ENCODE data around the gene ALX3.
"Not testable (repeated sequence)": the region's sequence is repeated elsewhere in the genome, so short reads cannot be mapped to it uniquely, and the experiment has no call there.

Gene ALX3

DNA sequence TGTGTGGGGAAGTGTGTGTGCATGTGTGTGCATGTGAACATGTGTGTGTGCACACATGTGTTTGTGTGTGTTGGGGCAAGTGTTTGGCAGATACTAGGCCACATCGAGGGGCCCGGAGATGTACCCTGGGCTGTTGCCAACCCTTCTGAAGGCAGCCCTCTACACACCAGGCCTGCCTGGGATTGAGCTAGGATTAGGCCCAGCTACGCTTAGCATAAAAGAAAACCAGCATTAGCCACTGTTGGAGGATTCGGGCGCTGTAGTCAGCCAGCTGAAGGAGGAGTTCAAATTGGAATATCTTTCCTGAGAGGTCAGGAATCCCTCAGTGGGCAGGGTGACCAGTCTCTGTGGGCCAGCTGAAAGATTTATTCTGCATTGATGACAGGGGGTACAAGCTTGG, 10.6 kb upstream of the ALX3 start:
- no peak overlapping the region for H2AK5ac ChIP-seq (ENCODE audit: low read length, severe bottlenecking)
- no peak overlapping the region for H2AFZ ChIP-seq (ENCODE audit: low read depth, low read length)
- no peak overlapping the region for H4K8ac ChIP-seq (ENCODE audit: low read length)
- H3K4ac ChIP-seq (ENCODE audit: low read depth in 1 of 2, low read length in 2 of 2): no peak overlapping the region
- no peak overlapping the region for H3K18ac ChIP-seq (ENCODE audit: low read depth in 1 of 2, low read length in 2 of 2)
- peaks cover 24 to 96% of the 10 kb centered on the region in 2 experiments for H3K27me3 ChIP-seq (ENCODE audit: control insufficient read depth in 1 of 2, insufficient read depth in 1 of 2, low read length in 2 of 2)
- H3K9ac ChIP-seq (ENCODE audit: low read length): no peak overlapping the region
- 97% methylated on average over 5 of the region's 5 CpGs for WGBS
- peaks cover 9% of the 10 kb centered on the region for H3K4me1 ChIP-seq (ENCODE audit: control insufficient read depth, insufficient read depth, low read depth, low read length)
- no peak overlapping the region for H3K23ac ChIP-seq (ENCODE audit: low read length in 2 of 2)
- no peak overlapping the region for H2BK12ac ChIP-seq (ENCODE audit: low read length in 2 of 2)
- H2BK15ac ChIP-seq (ENCODE audit: low read depth, poor library complexity, severe bottlenecking): no peak overlapping the region
- H3K9me3 ChIP-seq (ENCODE audit: control insufficient read depth, low read length): no peaks in the 10 kb centered on the region
- no peak overlapping the region for H3K4me2 ChIP-seq (ENCODE audit: low read length, poor library complexity, severe bottlenecking)
- no peak overlapping the region for H3K27ac ChIP-seq (ENCODE audit: low read length, poor library complexity, severe bottlenecking)
- no peak overlapping the region for H2BK5ac ChIP-seq (ENCODE audit: low read depth, low read length, poor library complexity, severe bottlenecking)
- H3K14ac ChIP-seq (ENCODE audit: low read length in 2 of 2): no peak overlapping the region
- DNase-seq: no peak
- H3K36me3 ChIP-seq (ENCODE audit: control insufficient read depth in 1 of 2, insufficient read depth in 2 of 2, low read depth in 1 of 2, low read length in 2 of 2): no peaks in the 10 kb centered on the region
- H4K91ac ChIP-seq (ENCODE audit: low read length): no peak overlapping the region
- H3K79me1 ChIP-seq (replicated peaks; ENCODE audit: low read length, poor library complexity, severe bottlenecking): no peaks in the 10 kb centered on the region
- H2BK120ac ChIP-seq (ENCODE audit: low read depth, low read length): no peak overlapping the region
- H3K4me3 ChIP-seq (ENCODE audit: insufficient read depth in 1 of 2, low read depth in 1 of 2, low read length in 2 of 2): no peak overlapping the region

DNA sequence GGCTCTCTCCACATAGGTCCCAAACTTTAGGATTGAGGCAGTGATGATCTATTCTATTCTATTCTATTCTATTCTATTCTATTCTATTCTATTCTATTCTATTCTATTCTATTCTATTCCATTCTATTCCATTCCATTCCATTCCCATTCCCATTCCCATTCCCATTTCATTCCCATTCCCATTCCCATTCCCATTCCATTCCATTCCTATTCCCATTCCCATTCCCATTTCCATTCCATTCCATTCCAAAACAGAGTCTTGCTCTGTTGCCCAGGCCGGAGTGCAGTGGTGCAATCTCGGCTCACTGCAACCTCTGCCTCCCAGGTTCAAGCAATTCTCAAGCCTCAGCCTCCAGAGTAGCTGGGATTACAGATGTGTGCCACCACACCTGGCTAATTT, 9.5 kb upstream of the ALX3 start:
- not testable (repeated sequence) for H2BK5ac ChIP-seq (ENCODE audit: low read depth, low read length, poor library complexity, severe bottlenecking); H3K9ac ChIP-seq (ENCODE audit: low read length); H3K36me3 ChIP-seq (ENCODE audit: control insufficient read depth in 1 of 2, insufficient read depth in 2 of 2, low read depth in 1 of 2, low read length in 2 of 2); H3K23ac ChIP-seq (ENCODE audit: low read length in 2 of 2); H3K4ac ChIP-seq (ENCODE audit: low read depth in 1 of 2, low read length in 2 of 2); H3K27ac ChIP-seq (ENCODE audit: low read length, poor library complexity, severe bottlenecking); H4K8ac ChIP-seq (ENCODE audit: low read length); H2BK12ac ChIP-seq (ENCODE audit: low read length in 2 of 2); H3K18ac ChIP-seq (ENCODE audit: low read depth in 1 of 2, low read length in 2 of 2); H3K4me2 ChIP-seq (ENCODE audit: low read length, poor library complexity, severe bottlenecking); H3K79me1 ChIP-seq (replicated peaks; ENCODE audit: low read length, poor library complexity, severe bottlenecking); H2BK15ac ChIP-seq (ENCODE audit: low read depth, poor library complexity, severe bottlenecking); H2AFZ ChIP-seq (ENCODE audit: low read depth, low read length); H2BK120ac ChIP-seq (ENCODE audit: low read depth, low read length); H4K91ac ChIP-seq (ENCODE audit: low read length); H2AK5ac ChIP-seq (ENCODE audit: low read length, severe bottlenecking); DNase-seq; H3K4me3 ChIP-seq (ENCODE audit: insufficient read depth in 1 of 2, low read depth in 1 of 2, low read length in 2 of 2); H3K4me1 ChIP-seq (ENCODE audit: control insufficient read depth, insufficient read depth, low read depth, low read length); H3K9me3 ChIP-seq (ENCODE audit: control insufficient read depth, low read length); H3K14ac ChIP-seq (ENCODE audit: low read length in 2 of 2)
- 67% methylated on average over 2 of the region's 2 CpGs for whole genome bisulfite sequencing
- H3K27me3 ChIP-seq (ENCODE audit: control insufficient read depth in 1 of 2, insufficient read depth in 1 of 2, low read length in 2 of 2): peaks cover 27 to 96% of the 10 kb centered on the region in 2 experiments

DNA sequence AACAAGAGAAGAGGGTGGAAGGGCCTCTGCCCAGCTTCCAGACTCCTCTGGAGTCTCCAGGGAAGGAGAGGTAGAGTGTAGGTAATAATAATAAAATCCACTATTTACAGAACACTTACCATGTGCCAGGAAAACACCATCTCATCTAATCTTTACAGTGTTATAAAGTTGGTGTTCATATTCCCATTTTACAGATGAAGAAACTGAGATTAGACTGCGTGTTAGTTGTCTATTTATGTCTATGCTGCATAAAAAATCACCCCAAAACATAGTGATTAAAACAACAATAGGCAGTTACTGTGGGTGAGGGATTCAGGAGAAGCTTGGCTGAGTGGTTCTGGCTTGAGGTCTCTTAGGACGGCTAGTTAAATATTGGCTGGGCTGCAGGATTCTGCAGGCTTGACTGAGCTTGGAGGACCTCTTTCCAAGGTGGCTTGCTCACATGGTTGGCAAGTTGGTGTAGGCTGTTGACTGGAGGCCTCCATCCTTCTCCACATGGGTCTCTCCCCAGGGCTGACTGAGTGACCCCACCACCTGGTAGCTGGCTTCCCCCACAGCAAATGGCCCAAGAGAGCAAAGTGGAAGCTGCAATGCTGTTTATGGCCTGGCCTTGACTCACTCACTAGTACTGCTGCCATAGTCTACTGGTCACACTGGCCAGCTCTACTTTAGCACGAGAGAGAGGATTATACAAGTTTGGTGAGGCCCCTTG, 6.5 kb upstream of the ALX3 start:
- WGBS: 92% methylated on average over 1 of the region's 3 CpGs
- H3K27ac ChIP-seq (ENCODE audit: low read length, poor library complexity, severe bottlenecking): no peak overlapping the region
- no peak overlapping the region for H4K8ac ChIP-seq (ENCODE audit: low read length)

DNA sequence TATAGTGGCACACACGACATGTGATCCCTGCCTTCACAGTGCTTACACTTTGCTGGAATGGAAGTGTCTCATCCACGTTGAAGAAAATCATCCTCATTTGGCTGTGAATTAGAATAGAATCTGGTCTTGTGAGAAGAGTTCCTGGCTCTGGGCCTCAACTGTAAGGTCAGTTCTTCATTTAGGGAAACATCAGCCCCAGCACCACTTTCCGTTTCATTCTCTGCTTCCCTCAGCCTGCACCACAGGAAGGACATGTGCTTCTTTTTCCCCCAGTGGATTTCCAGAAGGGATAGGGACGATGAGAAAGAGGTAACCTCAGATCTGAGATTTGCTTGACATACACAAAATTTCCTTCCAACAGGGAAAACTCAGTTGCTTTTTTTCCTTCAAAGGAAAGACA, 3.7 kb upstream of the ALX3 start:
- Histone ChIP-seq H2BK5ac (ENCODE audit: low read depth, low read length, poor library complexity, severe bottlenecking) (no peak overlapping the region), H4K91ac (ENCODE audit: low read length) (no peak overlapping the region), H3K14ac (ENCODE audit: low read length in 2 of 2) (no peak overlapping the region), H3K9ac (ENCODE audit: low read length) (no peak overlapping the region), H3K4me3 (ENCODE audit: insufficient read depth in 1 of 2, low read depth in 1 of 2, low read length in 2 of 2) (no peak overlapping the region), H3K4me1 (ENCODE audit: control insufficient read depth, insufficient read depth, low read depth, low read length) (peaks cover 13% of the 10 kb centered on the region), H2BK15ac (ENCODE audit: low read depth, poor library complexity, severe bottlenecking) (no peak overlapping the region), H3K27ac (ENCODE audit: low read length, poor library complexity, severe bottlenecking) (no peak overlapping the region), H2BK12ac (ENCODE audit: low read length in 2 of 2) (no peak overlapping the region), H2AFZ (ENCODE audit: low read depth, low read length) (no peak overlapping the region), H3K27me3 (ENCODE audit: control insufficient read depth in 1 of 2, insufficient read depth in 1 of 2, low read length in 2 of 2) (peaks cover 58 to 94% of the 10 kb centered on the region in 2 experiments), H3K79me1 (replicated peaks; ENCODE audit: low read length, poor library complexity, severe bottlenecking) (no peaks in the 10 kb centered on the region), H3K4ac (ENCODE audit: low read depth in 1 of 2, low read length in 2 of 2) (no peak overlapping the region), H3K36me3 (ENCODE audit: control insufficient read depth in 1 of 2, insufficient read depth in 2 of 2, low read depth in 1 of 2, low read length in 2 of 2) (no peaks in the 10 kb centered on the region), H3K9me3 (ENCODE audit: control insufficient read depth, low read length) (no peaks in the 10 kb centered on the region), H3K18ac (ENCODE audit: low read depth in 1 of 2, low read length in 2 of 2) (no peak overlapping the region), H2AK5ac (ENCODE audit: low read length, severe bottlenecking) (no peak overlapping the region), H2BK120ac (ENCODE audit: low read depth, low read length) (no peak overlapping the region), H3K4me2 (ENCODE audit: low read length, poor library complexity, severe bottlenecking) (no peak overlapping the region), H4K8ac (ENCODE audit: low read length) (no peak overlapping the region), H3K23ac (ENCODE audit: low read length in 2 of 2) (no peak overlapping the region)
- WGBS: 74% methylated on average over 2 of the region's 4 CpGs
- no peak for DNase-seq

More for the DNA sequence above, 6.5 kb upstream of the ALX3 start:
- H3K23ac ChIP-seq (ENCODE audit: low read length in 2 of 2): no peak overlapping the region
- H2BK120ac ChIP-seq (ENCODE audit: low read depth, low read length): no peak overlapping the region
- H2AK5ac ChIP-seq (ENCODE audit: low read length, severe bottlenecking): no peak overlapping the region
- H3K4me1 ChIP-seq (ENCODE audit: control insufficient read depth, insufficient read depth, low read depth, low read length): no peaks in the 10 kb centered on the region
- no peak overlapping the region for H2AFZ ChIP-seq (ENCODE audit: low read depth, low read length)
- H3K4me2 ChIP-seq (ENCODE audit: low read length, poor library complexity, severe bottlenecking): no peak overlapping the region
- no peak overlapping the region for H3K14ac ChIP-seq (ENCODE audit: low read length in 2 of 2)
- no peaks in the 10 kb centered on the region for H3K79me1 ChIP-seq (replicated peaks; ENCODE audit: low read length, poor library complexity, severe bottlenecking)
- no peak overlapping the region for H3K9ac ChIP-seq (ENCODE audit: low read length)
- no peak overlapping the region for H3K18ac ChIP-seq (ENCODE audit: low read depth in 1 of 2, low read length in 2 of 2)
- no peak overlapping the region for H4K91ac ChIP-seq (ENCODE audit: low read length)
- H3K36me3 ChIP-seq (ENCODE audit: control insufficient read depth in 1 of 2, insufficient read depth in 2 of 2, low read depth in 1 of 2, low read length in 2 of 2): no peaks in the 10 kb centered on the region
- no peak overlapping the region for H3K4ac ChIP-seq (ENCODE audit: low read depth in 1 of 2, low read length in 2 of 2)
- no peak overlapping the region for H2BK12ac ChIP-seq (ENCODE audit: low read length in 2 of 2)
- H3K27me3 ChIP-seq (ENCODE audit: control insufficient read depth in 1 of 2, insufficient read depth in 1 of 2, low read length in 2 of 2): peaks cover 32 to 95% of the 10 kb centered on the region in 2 experiments
- no peak overlapping the region for H2BK15ac ChIP-seq (ENCODE audit: low read depth, poor library complexity, severe bottlenecking)
- H3K9me3 ChIP-seq (ENCODE audit: control insufficient read depth, low read length): no peaks in the 10 kb centered on the region
- H3K4me3 ChIP-seq (ENCODE audit: insufficient read depth in 1 of 2, low read depth in 1 of 2, low read length in 2 of 2): no peak overlapping the region
- H2BK5ac ChIP-seq (ENCODE audit: low read depth, low read length, poor library complexity, severe bottlenecking): no peak overlapping the region
- no peak for DNase-seq
